ENCODE measurements around the gene LZIC.

Gene LZIC

DNA sequence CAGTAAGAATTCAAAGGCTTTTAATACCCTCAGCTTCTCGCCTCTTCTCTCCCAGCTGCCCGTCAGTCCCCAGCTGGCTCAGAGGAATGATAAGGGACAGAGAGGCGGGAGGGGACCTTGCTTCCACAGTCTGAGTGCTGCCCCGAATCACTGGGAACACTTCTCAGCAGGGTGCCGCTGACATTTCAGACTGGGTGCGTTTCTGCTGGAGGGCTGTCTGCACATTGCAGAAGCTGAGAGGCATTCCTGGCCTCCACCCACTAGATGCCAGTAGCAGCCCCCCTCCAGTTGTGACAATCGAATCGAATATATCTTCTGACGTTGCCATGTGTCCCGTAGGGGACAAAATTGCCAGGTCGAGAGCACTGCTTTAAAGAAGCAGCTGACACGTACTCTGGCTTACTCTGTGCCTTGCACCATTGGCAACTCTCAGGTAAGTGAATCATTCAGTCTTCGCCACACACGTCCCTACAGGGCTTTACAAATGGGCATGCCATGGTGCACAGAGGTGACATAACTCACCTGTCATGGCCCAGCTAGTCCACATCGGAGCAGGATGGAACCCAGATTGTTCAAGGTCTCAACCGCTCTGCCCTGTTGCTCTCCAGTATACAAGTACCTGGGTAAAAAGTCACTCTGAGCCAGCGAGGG lies 57.0 kb downstream of the LZIC start:
- no peaks in the 10 kb centered on the region for H3K27me3 ChIP-seq (ENCODE audit: control insufficient read depth, insufficient read depth, low read length)
- H3K9me3 ChIP-seq (ENCODE audit: control insufficient read depth, insufficient read depth, low read length) = no peaks in the 10 kb centered on the region
- no peak overlapping the region for H3K27ac ChIP-seq (ENCODE audit: low read length)
- no CpG with 5 or more reads among the region's 17 CpGs for WGBS (ENCODE audit: insufficient coverage, insufficient read length)
- H3K4me1 ChIP-seq (ENCODE audit: control insufficient read depth, insufficient read depth, low read length) = peaks cover 6% of the 10 kb centered on the region; the same call in 1 of the 2 replicates
- no peak overlapping the region for H3K4me3 ChIP-seq (ENCODE audit: low read length)
- DNase-seq (ENCODE audit: low read depth, low spot score) = no peak
- H3K36me3 ChIP-seq (ENCODE audit: control insufficient read depth, insufficient read depth, low read length) = no peaks in the 10 kb centered on the region

DNA sequence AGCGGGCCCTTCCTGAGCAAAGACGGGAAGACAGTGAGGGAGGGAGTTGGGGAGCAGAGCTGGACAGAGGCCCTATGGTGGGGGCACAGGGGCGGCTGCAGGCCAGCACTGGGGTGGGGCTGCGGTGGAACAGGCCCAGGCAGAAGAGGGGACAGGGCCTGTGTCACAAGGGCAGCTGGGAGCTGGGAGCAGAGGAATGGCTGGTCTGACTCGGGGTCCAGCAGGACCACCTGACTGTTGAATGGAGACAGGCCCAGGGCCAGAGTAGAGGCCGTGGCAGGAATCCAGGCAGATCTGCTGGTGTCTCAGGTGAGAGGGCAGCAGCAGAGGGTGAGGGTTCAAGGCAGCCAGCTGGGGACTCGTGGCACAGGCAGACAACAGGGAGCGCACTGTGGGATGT lies 58.4 kb downstream of the LZIC start:
- Histone ChIP-seq H3K27ac (ENCODE audit: low read length) (no peak overlapping the region), H3K4me3 (ENCODE audit: low read length) (no peak overlapping the region)

DNA sequence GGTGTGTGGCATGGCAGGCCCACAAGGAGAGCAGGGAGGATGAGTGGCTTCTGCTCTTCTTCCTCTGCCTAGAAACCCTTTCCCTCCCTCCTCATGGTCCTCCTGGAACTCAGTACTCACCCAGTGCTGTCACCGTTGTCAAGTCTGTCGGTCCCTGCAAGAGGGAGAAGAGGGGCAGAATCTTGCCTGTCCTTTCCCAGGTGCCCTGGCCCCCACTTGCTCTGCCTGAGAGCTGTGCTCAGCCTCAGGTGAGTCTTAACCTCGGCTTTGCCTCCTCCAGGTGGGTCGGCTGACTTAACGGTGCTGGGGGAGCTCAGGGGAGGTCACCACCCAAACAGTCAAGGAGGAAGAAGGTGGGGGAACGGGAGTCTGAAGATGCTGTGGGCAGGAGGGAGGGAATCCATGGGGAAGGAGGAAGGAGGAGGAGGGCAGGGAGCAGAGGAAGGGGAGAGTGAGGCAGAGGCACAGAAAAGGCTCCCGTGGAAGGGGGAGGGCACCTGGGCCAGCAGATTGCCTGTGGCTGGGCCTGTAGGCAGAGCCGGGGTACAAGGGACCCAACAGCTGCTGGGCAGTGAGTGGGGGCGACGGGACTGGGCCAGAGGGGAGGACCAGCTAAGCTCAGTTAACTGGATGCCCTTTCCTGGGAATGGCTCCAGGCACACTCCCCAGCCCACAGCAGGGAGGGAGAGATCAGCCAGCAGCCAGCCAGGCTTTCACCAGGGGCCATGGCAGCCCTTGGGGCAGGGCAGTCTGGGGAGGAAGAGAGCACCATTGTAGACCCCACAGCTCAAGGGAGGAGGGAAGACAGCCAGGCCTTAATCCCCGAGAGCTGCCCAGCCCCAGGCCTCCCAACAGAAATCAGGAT lies 59.4 kb downstream of the LZIC start:
- DNase-seq (ENCODE audit: low read depth, low spot score) = no peak
- no peak overlapping the region for H3K4me3 ChIP-seq (ENCODE audit: low read length)
- WGBS (ENCODE audit: insufficient coverage, insufficient read length) = no CpG with 5 or more reads among the region's 11 CpGs
- H3K9me3 ChIP-seq (ENCODE audit: control insufficient read depth, insufficient read depth, low read length) = no peaks in the 10 kb centered on the region
- no peak overlapping the region for H3K27ac ChIP-seq (ENCODE audit: low read length)
- no peaks in the 10 kb centered on the region for H3K27me3 ChIP-seq (ENCODE audit: control insufficient read depth, insufficient read depth, low read length)
- H3K36me3 ChIP-seq (ENCODE audit: control insufficient read depth, insufficient read depth, low read length) = no peaks in the 10 kb centered on the region
- H3K4me1 ChIP-seq (ENCODE audit: control insufficient read depth, insufficient read depth, low read length) = no peaks in the 10 kb centered on the region

More for the DNA sequence above, 58.4 kb downstream of the LZIC start:
- no peaks in the 10 kb centered on the region for H3K9me3 ChIP-seq (ENCODE audit: control insufficient read depth, insufficient read depth, low read length)
- no peaks in the 10 kb centered on the region for H3K36me3 ChIP-seq (ENCODE audit: control insufficient read depth, insufficient read depth, low read length)
- no peaks in the 10 kb centered on the region for H3K27me3 ChIP-seq (ENCODE audit: control insufficient read depth, insufficient read depth, low read length)
- DNase-seq (ENCODE audit: low read depth, low spot score) = no peak
- H3K4me1 ChIP-seq (ENCODE audit: control insufficient read depth, insufficient read depth, low read length) = no peaks in the 10 kb centered on the region
- WGBS (ENCODE audit: insufficient coverage, insufficient read length) = no CpG with 5 or more reads among the region's 8 CpGs

DNA sequence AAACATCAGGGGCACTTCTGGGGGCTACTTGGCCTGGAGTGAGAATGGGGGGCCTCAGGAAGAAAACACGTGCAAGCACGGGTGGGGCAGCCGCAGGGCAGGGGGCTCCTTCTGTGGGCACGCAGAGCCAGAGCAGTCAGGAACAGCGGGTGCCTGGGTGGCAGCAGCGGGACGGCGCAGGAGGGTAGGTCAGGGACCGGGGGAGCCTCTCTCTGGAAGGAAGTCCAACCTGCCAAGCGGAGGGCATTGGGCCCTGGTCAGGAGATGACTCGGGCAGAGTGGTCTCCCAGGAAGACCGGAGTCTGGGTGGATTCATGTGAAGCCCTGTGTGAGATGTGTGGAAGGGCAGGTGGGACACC lies 60.3 kb downstream of the LZIC start:
- no peaks in the 10 kb centered on the region for H3K27me3 ChIP-seq (ENCODE audit: control insufficient read depth, insufficient read depth, low read length)
- H3K36me3 ChIP-seq (ENCODE audit: control insufficient read depth, insufficient read depth, low read length) = no peaks in the 10 kb centered on the region
- WGBS (ENCODE audit: insufficient coverage, insufficient read length) = no CpG with 5 or more reads among the region's 12 CpGs
- no peak overlapping the region for H3K27ac ChIP-seq (ENCODE audit: low read length)
- no peaks in the 10 kb centered on the region for H3K4me1 ChIP-seq (ENCODE audit: control insufficient read depth, insufficient read depth, low read length)
- DNase-seq (ENCODE audit: low read depth, low spot score) = no peak
- no peaks in the 10 kb centered on the region for H3K9me3 ChIP-seq (ENCODE audit: control insufficient read depth, insufficient read depth, low read length)
- H3K4me3 ChIP-seq (ENCODE audit: low read length) = no peak overlapping the region

DNA sequence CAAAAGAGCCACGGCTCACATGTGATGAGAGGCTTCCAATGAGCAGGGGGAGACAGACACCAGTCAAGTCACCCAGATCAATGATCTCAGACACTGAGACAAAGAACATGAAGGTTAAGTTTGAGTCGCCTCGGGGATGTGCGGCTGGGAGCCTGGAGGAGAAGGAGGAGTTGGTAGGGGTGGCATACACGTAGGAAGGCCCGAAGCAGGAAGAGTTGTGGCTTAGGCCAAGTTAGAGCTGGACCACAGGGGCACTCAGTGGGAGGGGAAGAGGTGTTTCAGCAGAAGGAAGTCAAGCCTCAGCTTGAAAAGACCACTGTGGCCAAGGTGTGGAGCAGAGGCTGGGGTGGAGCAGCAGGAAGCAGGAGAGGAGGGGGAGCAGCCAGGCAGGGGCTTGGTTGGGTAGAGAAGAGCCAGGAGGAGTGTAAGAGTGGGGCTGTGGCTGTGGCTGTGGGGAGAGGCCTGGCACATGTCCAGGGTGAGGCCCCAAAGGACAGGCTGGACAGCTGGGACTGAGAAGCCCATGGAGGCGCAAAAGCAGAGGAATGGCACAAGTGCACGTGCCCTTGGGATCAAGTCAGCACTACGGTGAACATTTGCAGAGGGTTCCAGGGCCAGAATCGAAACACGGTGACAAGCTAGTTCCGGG lies 60.8 kb downstream of the LZIC start:
- no peak for DNase-seq (ENCODE audit: low read depth, low spot score)
- Histone ChIP-seq H3K4me1 (ENCODE audit: control insufficient read depth, insufficient read depth, low read length) (no peaks in the 10 kb centered on the region), H3K27me3 (ENCODE audit: control insufficient read depth, insufficient read depth, low read length) (no peaks in the 10 kb centered on the region), H3K36me3 (ENCODE audit: control insufficient read depth, insufficient read depth, low read length) (no peaks in the 10 kb centered on the region), H3K27ac (ENCODE audit: low read length) (no peak overlapping the region), H3K4me3 (ENCODE audit: low read length) (no peak overlapping the region), H3K9me3 (ENCODE audit: control insufficient read depth, insufficient read depth, low read length) (no peaks in the 10 kb centered on the region)
- no CpG with 5 or more reads among the region's 12 CpGs for WGBS (ENCODE audit: insufficient coverage, insufficient read length)

DNA sequence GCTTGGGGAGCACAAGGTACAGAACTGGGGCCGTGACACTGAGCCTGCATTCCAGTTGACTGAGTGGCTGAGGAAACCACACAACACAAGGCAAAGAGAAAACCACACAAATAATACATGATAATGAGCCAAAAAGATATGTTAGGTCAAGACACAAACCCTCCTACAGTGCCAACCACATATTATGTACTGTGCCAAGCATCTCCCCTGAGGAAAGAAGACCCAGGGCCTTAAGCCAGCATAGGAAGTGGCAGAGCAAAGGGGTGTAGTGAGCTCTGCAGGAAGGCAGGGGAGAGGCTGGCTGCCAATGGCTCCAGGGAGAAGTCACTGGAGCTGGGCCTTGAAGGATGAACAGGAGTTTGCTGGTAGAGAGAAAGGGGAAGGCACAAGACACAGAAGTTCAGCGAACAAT lies 61.3 kb downstream of the LZIC start:
- H3K36me3 ChIP-seq (ENCODE audit: control insufficient read depth, insufficient read depth, low read length) = no peaks in the 10 kb centered on the region
- H3K4me3 ChIP-seq (ENCODE audit: low read length) = no peak overlapping the region
- no CpG with 5 or more reads among the region's 2 CpGs for WGBS (ENCODE audit: insufficient coverage, insufficient read length)
- DNase-seq (ENCODE audit: low read depth, low spot score) = no peak
- no peaks in the 10 kb centered on the region for H3K4me1 ChIP-seq (ENCODE audit: control insufficient read depth, insufficient read depth, low read length)
- no peaks in the 10 kb centered on the region for H3K9me3 ChIP-seq (ENCODE audit: control insufficient read depth, insufficient read depth, low read length)
- no peaks in the 10 kb centered on the region for H3K27me3 ChIP-seq (ENCODE audit: control insufficient read depth, insufficient read depth, low read length)
- no peak overlapping the region for H3K27ac ChIP-seq (ENCODE audit: low read length)
